Gastrocnemius medialis (tissue), 4 donors: ENCODE results near the gene NFIA. TPM values are rescaled to one million over a fixed set of nuclear protein-coding genes. Genes with fewer than 3 reads are reported as not detected.

Source experiments
- ATAC-seq, 2 donors: fragments of 150-250 bp; one replicate each; pipeline ENCODE4 v1.9.1; 2016
- DNase-seq, 2 donors: peaks; one replicate each; pipeline ENCODE4 v3.0.0-alpha.2; 2019
- H3K27ac ChIP-seq, 4 donors: fragments of 200-600 bp; sonication (generic); 1 replicate in 1 of 4; 2 replicates in 3 of 4; pipeline ENCODE4 v1.5.1; 2016 to 2018; ENCODE audit warnings: mild to moderate bottlenecking in 2 of 4, moderate library complexity in 1 of 4
- H3K27me3 ChIP-seq, 3 donors: fragments of 200-600 bp; sonication (generic) in 2 of 3; 1 replicate in 1 of 3; 2 replicates in 2 of 3; pipeline versions ENCODE4 v1.5.1 to v1.6.0; 2016 to 2019; ENCODE audit warnings: mild to moderate bottlenecking in 1 of 3, moderate library complexity in 1 of 3
- H3K36me3 ChIP-seq, 2 donors: fragments of 200-600 bp; sonication (generic) in 1 of 2; one replicate each; pipeline ENCODE4 v1.5.1; 2017 to 2018
- H3K4me1 ChIP-seq, 2 donors: fragments of 200-600 bp; sonication (generic) in 1 of 2; one replicate each; pipeline ENCODE4 v1.5.1; 2016 to 2017; ENCODE audit warnings: mild to moderate bottlenecking in 2 of 2
- H3K4me3 ChIP-seq, 4 donors: fragments of 200-600 bp; sonication (generic) in 3 of 4; 1 replicate in 1 of 4; 2 replicates in 3 of 4; pipeline ENCODE4 v1.5.1; 2016 to 2019; ENCODE audit warnings: mild to moderate bottlenecking in 2 of 4
- H3K9me3 ChIP-seq, 3 donors: fragments of 200-600 bp; sonication (generic) in 2 of 3; 1 replicate in 1 of 3; 2 replicates in 2 of 3; pipeline ENCODE4 v1.5.1; 2016 to 2019
- POLR2A ChIP-seq, 2 donors: fragments of 450-650 bp; IDR thresholded peaks; one replicate each; pipeline ENCODE4 v1.6.1; 2017; ENCODE audit warnings: antibody characterized with exemption in 2 of 2, mild to moderate bottlenecking in 2 of 2, moderate library complexity in 2 of 2
- in situ Hi-C, 4 donors: fragments of 200-750 bp; cut with MboI; loops; one replicate each; pipeline versions ENCODE4 v1.15.0 to v1.8.0; 2017; ENCODE audit warnings: low sequenced_read_pairs in 4 of 4
- intact Hi-C: fragments of 100-400 bp; cut with DNase I; formaldehyde crosslinking; loops from one replicate; pipeline ENCODE4 v1.15.1; 2023; ENCODE audit warnings: low total_unique reads
- total RNA-seq, 4 donors: library from RNA; depleted of rRNA; stranded (reverse); fragments of >200 nt; gene quantifications; one replicate each; pipeline versions ENCODE4 v1.1.0 to v1.2.3, GENCODE V29; 2016
- TF ChIP-seq, protein P1 (sequence below), 5 experiments: fragments of 450-650 bp in 3 of 5; fragments of 200-600 bp in 2 of 5; sonication (generic) in 2 of 5; IDR thresholded peaks in 4 of 5; conservative IDR thresholded peaks in 1 of 5; 1 replicate in 4 of 5; 2 replicates in 1 of 5; pipeline ENCODE4 v1.5.1; 2016 to 2019; ENCODE audit warnings: antibody characterized with exemption in 5 of 5, mild to moderate bottlenecking in 3 of 5, moderate library complexity in 3 of 5

Gene NFIA
- total RNA-seq, 4 donors from 2014 or later: 12.9 to 27.0 (median 26.6) TPM

DNA sequence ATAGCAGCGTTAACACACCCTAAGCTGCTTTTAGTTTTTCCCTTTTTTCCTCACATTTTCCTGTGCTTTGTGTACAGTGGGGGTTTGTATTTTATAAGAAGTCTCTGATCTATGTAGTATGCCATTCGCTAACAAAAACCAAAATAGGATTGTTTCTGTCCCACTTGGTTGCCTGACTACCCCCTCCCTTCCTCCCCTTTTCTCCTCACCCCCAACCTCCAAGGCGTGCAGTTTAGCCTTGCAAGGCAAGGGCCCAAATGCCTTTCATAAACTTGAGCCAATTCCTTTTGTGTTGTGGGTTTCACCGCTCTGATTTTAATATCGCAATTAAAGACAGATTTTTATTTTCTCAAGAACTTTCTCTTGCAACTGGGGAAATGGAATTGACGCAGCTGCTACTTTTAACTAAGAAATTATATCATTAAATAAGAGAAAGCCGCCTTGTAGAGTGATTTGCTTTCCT lies 365.6 kb downstream of the NFIA start:
- in situ Hi-C loops: loop anchor here in 1 of 4 donors (5.0 kb wide), 1 partner anchor 401 kb away; no protein-coding TSS in a partner anchor
- intact Hi-C loops: loop anchor here (10.0 kb wide), 1 partner anchor 203 kb away; no protein-coding TSS in a partner anchor
- H3K27ac ChIP-seq: peak overlapping the region; percentile 73 to 82 (median 78)

DNA sequence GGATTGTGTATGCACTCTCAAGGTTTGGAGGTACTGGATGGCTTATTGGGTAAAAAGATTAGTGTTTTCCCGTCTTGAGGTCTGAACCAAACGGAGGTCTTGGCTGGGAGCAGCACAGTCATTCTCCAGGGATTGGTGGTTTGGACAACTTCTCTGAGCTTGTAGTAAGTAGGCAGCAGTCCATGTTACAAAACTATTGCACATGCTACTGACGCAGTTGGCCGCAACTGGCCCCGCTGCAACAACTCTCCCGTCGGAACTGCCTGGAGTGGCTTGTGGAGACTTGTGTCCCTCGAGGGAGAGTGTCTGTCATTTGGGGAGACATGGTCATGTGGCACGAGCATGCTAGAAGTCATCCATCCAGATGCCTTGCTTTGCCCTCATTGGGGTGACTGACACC lies 366.6 kb downstream of the NFIA start:
- Histone ChIP-seq H3K27ac (peak overlapping the region; percentile 73 to 82 (median 78)), H3K4me1 (peaks cover 62 to 68% of the 10 kb centered on the region in 2 donors), H3K27me3 (no peaks in the 10 kb centered on the region), H3K36me3 (no peaks in the 10 kb centered on the region), H3K4me3 (no peak overlapping the region), H3K9me3 (no peaks in the 10 kb centered on the region)
- intact Hi-C loops (loop anchor here (10.0 kb wide), 1 partner anchor 204 kb away; no protein-coding TSS in a partner anchor), in situ Hi-C loops (loop anchor here in 1 of 4 donors (5.0 kb wide), 1 partner anchor 402 kb away; no protein-coding TSS in a partner anchor)
- TF ChIP-seq, protein P1, sequence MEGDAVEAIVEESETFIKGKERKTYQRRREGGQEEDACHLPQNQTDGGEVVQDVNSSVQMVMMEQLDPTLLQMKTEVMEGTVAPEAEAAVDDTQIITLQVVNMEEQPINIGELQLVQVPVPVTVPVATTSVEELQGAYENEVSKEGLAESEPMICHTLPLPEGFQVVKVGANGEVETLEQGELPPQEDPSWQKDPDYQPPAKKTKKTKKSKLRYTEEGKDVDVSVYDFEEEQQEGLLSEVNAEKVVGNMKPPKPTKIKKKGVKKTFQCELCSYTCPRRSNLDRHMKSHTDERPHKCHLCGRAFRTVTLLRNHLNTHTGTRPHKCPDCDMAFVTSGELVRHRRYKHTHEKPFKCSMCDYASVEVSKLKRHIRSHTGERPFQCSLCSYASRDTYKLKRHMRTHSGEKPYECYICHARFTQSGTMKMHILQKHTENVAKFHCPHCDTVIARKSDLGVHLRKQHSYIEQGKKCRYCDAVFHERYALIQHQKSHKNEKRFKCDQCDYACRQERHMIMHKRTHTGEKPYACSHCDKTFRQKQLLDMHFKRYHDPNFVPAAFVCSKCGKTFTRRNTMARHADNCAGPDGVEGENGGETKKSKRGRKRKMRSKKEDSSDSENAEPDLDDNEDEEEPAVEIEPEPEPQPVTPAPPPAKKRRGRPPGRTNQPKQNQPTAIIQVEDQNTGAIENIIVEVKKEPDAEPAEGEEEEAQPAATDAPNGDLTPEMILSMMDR (IDR thresholded peaks at IDR 0.05 in 4 of 5, conservative IDR thresholded peaks at IDR 0.05 in 1 of 5): no peak
- DNase-seq: peak; percentile 77 to 93
- peak; percentile 81 to 85 for ATAC-seq

More for the DNA sequence above, 365.6 kb downstream of the NFIA start:
- ATAC-seq (no peak), DNase-seq (no peak)
- H3K4me1 ChIP-seq: peaks cover 53 to 68% of the 10 kb centered on the region in 2 donors
- no peaks in the 10 kb centered on the region for H3K27me3 ChIP-seq
- no peaks in the 10 kb centered on the region for H3K36me3 ChIP-seq
- H3K9me3 ChIP-seq: no peaks in the 10 kb centered on the region
- H3K4me3 ChIP-seq: no peak overlapping the region
- no peak for TF ChIP-seq POLR2A (IDR thresholded peaks at IDR 0.05)
- TF ChIP-seq, protein P1 (IDR thresholded peaks at IDR 0.05 in 4 of 5, conservative IDR thresholded peaks at IDR 0.05 in 1 of 5): no peak

DNA sequence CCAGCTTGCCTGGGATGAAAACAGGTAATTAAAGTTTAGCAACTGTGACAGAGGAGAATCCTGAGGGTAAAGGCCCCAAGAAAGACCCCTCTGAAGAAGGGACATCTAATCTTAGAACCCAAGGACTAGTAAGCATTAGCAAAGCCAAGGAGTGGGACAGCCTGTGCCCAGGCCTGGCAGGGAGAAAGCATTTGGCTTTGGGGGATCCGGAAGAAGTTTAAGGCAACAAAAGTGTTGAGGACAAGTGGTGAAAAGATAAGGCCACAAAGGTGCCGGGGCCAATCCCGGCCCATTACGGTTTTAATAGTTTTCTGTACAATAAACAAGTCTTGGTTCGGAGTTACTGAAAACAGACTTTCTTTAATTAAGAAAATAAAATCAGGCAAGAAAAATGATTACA lies 367.0 kb downstream of the NFIA start:
- TF ChIP-seq, protein P1 (IDR thresholded peaks at IDR 0.05 in 4 of 5, conservative IDR thresholded peaks at IDR 0.05 in 1 of 5): no peak
- no peak for TF ChIP-seq POLR2A (IDR thresholded peaks at IDR 0.05)
- DNase-seq (peak in 1 of 2 donors; percentile 28), ATAC-seq (peak in 1 of 2 donors; percentile 9)
- H3K27ac ChIP-seq: peak overlapping the region; percentile 73 to 82 (median 78)
- in situ Hi-C loops (loop anchor here in 1 of 4 donors (5.0 kb wide), 1 partner anchor 402 kb away; no protein-coding TSS in a partner anchor), intact Hi-C loops (loop anchor here (10.0 kb wide), 1 partner anchor 205 kb away; no protein-coding TSS in a partner anchor)
- H3K9me3 ChIP-seq: no peaks in the 10 kb centered on the region
- H3K4me3 ChIP-seq: no peak overlapping the region
- H3K27me3 ChIP-seq: no peaks in the 10 kb centered on the region
- H3K36me3 ChIP-seq: no peaks in the 10 kb centered on the region
- H3K4me1 ChIP-seq: peaks cover 66 to 68% of the 10 kb centered on the region in 2 donors

DNA sequence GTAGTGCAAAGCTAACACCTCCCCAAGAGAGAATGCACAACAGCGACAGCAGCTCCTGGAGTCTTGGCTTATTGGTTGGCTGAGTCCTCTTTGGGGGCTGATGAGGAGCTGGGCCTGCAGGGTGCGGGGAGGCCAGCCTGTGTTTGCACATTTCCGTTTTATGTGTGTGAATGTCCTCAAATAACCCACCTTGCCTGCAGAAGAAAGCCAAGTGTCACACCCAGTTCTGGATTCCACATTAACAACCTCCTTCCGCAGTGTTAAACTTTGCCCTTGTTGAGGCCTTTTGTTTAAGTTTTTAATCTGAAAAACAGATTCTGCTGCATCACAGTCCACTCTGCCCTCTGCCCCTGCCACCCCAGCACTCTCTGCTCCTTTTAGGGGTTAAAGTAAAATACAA lies 368.1 kb downstream of the NFIA start:
- Histone ChIP-seq H3K27me3 (no peaks in the 10 kb centered on the region), H3K9me3 (no peaks in the 10 kb centered on the region), H3K4me3 (no peak overlapping the region), H3K27ac (peak overlapping the region; percentile 73 to 82 (median 78)), H3K4me1 (peaks cover 66 to 67% of the 10 kb centered on the region in 2 donors), H3K36me3 (peaks cover 0 to 3% of the 10 kb centered on the region in 2 donors)
- intact Hi-C loops (loop anchor here (1.0 to 5.0 kb wide), 3 partner anchors 268 to 598 kb away; no protein-coding TSS in a partner anchor), in situ Hi-C loops (loop anchor here (5.0 to 25.0 kb wide), 5 partner anchors 403 to 613 kb away; no protein-coding TSS in a partner anchor)
- ATAC-seq: peak; percentile 10 to 28
- TF ChIP-seq, protein P1 (IDR thresholded peaks at IDR 0.05 in 4 of 5, conservative IDR thresholded peaks at IDR 0.05 in 1 of 5): no peak
- no peak for TF ChIP-seq POLR2A (IDR thresholded peaks at IDR 0.05)
- DNase-seq: peak in 1 of 2 donors; percentile 51
